Measurements from ENCODE around the gene VAMP2. TPM values are rescaled to one million over a fixed set of nuclear protein-coding genes. Genes with fewer than 3 reads are reported as not detected.

Gene VAMP2, protein sequence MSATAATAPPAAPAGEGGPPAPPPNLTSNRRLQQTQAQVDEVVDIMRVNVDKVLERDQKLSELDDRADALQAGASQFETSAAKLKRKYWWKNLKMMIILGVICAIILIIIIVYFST
- total RNA-seq: 2.1 and 7.0 TPM in 2 replicates

DNA sequence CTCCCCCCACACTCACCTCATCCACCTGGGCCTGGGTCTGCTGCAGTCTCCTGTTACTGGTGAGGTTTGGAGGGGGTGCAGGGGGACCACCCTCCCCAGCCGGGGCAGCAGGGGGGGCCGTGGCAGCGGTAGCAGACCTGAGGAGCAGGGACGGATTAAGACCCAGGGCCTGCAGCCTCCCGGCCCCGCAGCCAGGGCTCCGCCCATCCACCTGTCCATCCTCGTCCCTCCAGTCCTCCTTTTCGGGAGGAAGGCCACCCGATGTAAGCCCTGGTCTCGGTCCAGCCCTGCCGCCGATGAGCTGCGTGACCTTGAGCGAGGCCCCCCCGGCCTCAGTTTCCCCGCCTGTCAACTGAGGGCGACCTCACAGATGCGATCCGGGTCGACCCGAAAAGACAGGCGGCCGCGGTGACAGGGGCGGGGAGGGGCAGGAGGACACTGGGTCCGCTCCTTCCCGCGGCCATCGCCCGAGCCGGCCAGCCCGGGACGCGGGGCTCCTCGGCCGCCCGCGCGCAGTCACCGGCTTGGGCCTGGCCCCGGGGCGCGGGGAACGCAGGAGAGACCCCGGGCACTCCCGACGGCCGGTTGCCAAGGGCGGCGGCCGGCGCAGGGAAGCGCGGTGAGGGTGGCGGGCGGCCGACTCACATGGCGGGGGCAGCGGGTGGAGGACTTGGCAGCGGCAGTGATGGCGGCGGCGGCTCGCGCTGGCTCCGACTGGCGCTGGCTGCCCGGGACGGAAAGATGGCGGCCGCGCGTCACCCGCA, at the start of gene VAMP2:
VAMP2 (minus strand) TSS at position 716 of the 764 bp plus-strand sequence; CDS start at position 647, 69 bp downstream.
- TF ChIP-seq, protein P1, sequence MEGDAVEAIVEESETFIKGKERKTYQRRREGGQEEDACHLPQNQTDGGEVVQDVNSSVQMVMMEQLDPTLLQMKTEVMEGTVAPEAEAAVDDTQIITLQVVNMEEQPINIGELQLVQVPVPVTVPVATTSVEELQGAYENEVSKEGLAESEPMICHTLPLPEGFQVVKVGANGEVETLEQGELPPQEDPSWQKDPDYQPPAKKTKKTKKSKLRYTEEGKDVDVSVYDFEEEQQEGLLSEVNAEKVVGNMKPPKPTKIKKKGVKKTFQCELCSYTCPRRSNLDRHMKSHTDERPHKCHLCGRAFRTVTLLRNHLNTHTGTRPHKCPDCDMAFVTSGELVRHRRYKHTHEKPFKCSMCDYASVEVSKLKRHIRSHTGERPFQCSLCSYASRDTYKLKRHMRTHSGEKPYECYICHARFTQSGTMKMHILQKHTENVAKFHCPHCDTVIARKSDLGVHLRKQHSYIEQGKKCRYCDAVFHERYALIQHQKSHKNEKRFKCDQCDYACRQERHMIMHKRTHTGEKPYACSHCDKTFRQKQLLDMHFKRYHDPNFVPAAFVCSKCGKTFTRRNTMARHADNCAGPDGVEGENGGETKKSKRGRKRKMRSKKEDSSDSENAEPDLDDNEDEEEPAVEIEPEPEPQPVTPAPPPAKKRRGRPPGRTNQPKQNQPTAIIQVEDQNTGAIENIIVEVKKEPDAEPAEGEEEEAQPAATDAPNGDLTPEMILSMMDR (conservative IDR thresholded peaks at IDR 0.05; ENCODE audit: low read depth, low read length): no peak
- H3K4me3 ChIP-seq (ENCODE audit: low read depth, low read length): peak within 1 kb of the TSS; percentile 96
- no peak for DNase-seq (ENCODE audit: low read depth)

DNA sequence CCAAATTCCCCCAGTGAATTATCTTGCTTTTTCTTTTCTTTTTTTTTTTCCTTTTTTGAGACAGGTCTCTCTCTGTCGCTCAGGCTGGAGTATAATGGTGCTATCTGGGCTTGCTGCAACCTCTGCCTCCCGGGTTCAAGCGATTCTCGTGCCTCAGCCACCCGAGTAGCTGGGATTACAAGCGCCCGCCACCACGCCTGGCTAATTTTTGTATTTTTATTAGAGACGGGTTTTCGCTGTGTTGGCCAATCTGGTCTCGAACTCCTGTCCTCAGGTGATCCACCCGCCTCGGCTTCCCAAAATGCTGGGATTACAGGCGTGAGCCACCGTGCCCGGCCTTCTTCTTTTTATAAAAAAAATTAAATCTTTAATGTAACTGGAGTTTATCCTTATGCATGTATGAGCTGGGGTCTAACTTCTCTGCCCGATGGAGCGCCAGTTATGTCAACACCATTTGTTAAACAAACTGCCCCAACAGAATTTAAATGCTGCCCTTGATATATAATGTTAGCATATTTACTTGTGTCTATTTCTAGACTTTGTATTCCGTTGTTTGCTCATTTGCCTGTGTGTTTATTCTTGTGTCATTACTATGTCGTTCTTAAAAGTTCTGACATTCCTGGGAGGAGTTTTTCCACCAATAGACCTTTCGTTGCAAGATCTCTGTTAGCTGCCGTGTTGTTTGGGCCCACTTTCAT, 48.2 kb upstream of the VAMP2 start:
- no peak for DNase-seq (ENCODE audit: low read depth)
- peak overlapping the region; percentile 77 for H3K4me3 ChIP-seq (ENCODE audit: low read depth, low read length)
- TF ChIP-seq, protein P1 (conservative IDR thresholded peaks at IDR 0.05; ENCODE audit: low read depth, low read length): no peak

DNA sequence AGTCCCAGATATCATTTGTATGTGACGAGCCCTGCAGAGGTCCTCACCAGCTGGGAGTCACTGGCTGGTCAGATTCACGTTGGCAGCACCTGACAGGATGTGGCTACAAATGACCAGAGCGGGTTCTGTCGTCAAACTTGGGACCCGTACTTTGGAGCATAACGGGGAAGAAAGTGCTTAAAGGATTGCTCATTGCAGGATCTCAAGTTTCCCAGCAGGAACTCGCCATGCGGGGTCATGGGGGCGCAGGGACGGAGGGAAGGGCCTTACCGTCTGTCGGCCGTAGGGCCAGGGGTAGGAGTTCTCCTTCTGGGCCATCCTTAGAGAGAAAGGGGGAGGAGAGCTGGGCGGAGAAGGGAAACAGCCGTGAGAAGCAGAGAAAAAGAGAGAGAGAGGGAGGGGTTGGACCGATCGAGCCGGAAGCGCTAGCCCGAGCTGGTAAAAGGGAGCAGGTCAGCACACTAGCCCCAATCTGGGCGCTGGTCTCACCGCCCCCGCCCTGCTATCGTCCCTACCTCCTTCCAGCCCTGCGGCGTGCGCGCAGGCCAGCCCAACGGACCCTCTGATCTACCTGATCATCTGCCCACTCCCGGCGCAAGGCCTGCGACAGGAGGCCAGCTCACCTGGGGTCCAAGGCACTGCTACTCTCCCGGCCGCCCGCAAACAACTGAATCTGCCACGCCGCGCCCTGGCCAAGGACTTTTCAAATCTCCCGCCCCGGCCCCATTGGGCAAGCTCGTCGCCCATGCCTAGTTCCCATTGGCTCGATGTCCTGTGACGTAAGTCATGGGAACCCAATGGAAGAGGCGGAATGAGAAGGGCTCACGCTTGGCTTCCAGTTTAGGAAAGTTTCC, 47.4 kb upstream of the VAMP2 start, which contains the start of gene AURKB:
AURKB (minus strand) TSS at position 669 of the 854 bp plus-strand sequence; CDS start at position 318, 351 bp downstream.
- H3K4me3 ChIP-seq (ENCODE audit: low read depth, low read length): peak within 1 kb of the TSS; percentile 77
- peak; percentile 70 for DNase-seq (ENCODE audit: low read depth)
- TF ChIP-seq, protein P1 (conservative IDR thresholded peaks at IDR 0.05; ENCODE audit: low read depth, low read length): peak; percentile 13

DNA sequence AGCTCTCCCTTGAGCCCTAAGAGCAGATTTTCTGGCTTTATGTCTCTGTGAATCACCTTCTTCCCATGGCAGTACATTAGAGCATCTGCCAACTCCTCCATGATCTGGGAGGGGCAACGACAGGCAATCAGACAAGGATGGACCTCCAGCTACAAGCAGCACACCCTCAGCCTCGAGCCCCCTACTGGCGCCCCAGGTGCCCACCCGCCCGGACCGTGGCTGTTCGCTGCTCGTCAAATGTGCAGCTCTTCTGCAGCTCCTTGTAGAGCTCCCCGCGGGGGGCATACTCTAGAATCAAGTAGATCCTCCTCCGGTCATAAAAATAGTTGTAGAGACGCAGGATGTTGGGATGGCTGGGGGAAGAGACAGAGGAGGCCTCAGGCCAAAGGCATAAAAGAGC, 43.8 kb upstream of the VAMP2 start:
- no peak overlapping the region for H3K4me3 ChIP-seq (ENCODE audit: low read depth, low read length)
- TF ChIP-seq, protein P1 (conservative IDR thresholded peaks at IDR 0.05; ENCODE audit: low read depth, low read length): no peak
- no peak for DNase-seq (ENCODE audit: low read depth)

DNA sequence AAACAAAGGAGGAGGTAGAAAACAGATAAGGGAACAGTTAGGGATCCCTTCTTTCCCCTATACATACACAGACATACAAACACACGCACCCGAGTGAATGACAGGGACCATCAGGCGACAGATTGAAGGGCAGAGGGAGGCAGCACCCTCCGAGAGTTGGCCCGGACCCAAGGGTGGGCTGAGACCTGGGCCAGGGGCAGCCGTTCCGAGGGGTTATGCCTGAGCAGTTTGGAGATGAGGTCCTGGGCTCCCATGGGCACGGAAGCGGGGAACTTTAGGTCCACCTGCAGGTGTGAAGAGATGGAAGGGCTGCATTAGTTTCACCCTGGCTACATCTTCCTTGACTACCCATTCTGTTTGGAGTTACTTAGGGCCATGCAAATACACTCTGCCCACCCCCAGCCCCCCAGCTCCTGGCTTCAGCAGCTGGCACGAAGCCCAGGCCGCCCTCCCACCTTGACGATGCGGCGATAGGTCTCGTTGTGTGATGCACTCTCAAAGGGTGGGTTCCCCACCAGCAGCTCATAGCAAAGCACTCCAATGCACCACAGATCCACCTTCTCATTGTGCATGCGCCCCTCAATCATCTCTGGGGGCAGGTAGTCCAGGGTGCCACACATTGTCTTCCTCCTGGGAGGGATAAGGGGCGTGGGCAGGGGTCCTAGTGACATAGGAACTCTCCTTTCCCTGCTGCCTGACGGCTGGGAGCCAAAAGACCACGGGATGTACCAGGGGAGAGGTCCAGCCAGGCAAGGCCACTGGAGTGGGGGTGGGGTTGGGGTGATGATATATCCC, 42.2 kb upstream of the VAMP2 start:
- DNase-seq (ENCODE audit: low read depth): no peak
- no peak overlapping the region for H3K4me3 ChIP-seq (ENCODE audit: low read depth, low read length)
- TF ChIP-seq, protein P1 (conservative IDR thresholded peaks at IDR 0.05; ENCODE audit: low read depth, low read length): no peak
